Hematopoietic multipotent progenitor cell treated with erythropoietin and hydrocortisone succinate and interleukin-3 and kit ligand, for 8 days (in vitro differentiated cells): ENCODE measurements around the gene SERF2.

ENCODE experiments used
- DNase-seq: peaks from one replicate; pipeline ENCODE4 v3.0.0-alpha.2; 2015

The SERF2 gene

DNA sequence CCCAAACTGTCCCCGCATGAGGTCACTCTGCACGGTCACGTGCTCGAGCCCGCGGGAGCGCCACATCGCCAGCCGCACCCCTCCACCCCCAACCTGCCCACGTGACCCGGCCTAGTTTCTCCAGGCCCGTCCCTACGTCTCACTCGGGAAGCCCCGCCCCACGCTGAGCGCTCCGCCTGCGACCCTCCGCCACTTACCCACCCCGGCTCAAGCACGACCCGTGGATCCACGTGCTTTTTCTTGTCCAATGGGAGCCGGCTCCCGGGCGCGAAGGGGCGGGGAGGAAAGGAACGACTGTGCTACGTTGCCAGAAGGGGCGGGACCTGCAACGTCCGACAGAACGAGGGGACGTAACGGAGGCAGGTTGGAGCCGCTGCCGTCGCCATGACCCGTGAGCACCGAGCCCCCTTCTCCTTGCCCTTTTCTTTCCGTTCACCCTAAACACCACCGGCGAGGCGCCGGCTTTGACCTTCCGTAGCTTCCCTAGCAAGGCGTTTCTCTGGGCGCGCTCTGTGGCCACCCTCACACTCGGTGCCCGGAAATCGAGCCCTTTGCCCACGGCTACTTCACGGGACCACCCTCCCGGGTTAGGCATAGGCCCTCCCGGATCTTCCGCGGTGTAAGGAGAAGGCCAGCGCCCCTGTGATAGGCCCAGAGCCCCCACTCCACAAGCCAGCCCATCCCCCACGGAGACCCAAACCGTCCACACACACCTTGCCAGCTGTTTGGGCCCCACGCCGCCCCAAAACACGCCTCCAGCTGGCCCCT is at the start of gene SERF2:
Gene SERF2, plus strand, starts transcription at position 328 of the 768 bp plus-strand sequence. Its CDS starts 57 bp downstream, at position 385.
- peak; percentile 99 for DNase-seq

DNA sequence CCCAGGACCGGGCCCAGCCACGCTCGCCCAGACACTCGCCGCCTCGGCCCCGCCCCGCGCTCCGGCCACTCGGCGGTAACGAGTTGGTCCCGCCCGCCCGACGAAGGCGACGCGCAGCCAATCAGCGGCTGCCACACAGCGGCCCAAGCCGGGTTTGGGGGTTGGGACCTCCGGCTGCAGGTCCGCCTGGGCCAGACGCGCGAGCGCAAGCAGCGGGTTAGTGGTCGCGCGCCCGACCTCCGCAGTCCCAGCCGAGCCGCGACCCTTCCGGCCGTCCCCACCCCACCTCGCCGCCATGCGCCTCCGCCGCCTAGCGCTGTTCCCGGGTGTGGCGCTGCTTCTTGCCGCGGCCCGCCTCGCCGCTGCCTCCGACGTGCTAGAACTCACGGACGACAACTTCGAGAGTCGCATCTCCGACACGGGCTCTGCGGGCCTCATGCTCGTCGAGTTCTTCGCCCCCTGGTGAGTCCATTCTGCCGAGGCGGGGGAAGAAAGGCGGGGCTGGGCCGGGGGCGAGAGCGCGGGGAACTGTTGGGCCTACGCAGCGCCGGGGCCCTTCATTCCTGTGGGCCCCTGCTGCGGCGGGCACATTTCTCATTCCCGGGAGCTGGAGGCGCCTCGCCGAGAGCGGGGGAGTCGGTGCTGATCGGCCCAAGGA is 45.7 kb upstream of the SERF2 start, which contains the start of gene PDIA3:
Gene PDIA3, plus strand, starts transcription at position 194 of the 658 bp plus-strand sequence. Its CDS starts 102 bp downstream, at position 296.
- peak; percentile 90 for DNase-seq

DNA sequence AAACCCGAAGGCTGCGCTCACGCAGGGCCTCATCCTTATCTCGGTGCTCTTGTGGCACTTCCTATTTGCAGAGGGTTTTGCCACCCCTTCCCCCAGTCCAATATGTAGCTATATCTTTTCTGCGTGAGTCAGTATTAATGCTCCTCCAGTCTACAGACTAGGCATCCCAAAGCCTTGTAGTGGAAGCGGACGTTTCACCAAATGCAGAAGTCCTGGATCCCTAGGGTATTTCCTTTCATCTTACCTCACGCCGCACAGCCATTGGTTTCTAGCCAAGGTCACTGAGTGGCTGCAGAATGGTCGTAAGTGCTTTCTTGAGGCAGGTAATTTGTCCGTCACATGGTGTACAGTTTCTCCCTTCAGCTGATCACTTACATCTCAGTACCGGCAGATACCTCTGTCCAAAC is 45.2 kb upstream of the SERF2 start:
- peak; percentile 68 for DNase-seq

DNA sequence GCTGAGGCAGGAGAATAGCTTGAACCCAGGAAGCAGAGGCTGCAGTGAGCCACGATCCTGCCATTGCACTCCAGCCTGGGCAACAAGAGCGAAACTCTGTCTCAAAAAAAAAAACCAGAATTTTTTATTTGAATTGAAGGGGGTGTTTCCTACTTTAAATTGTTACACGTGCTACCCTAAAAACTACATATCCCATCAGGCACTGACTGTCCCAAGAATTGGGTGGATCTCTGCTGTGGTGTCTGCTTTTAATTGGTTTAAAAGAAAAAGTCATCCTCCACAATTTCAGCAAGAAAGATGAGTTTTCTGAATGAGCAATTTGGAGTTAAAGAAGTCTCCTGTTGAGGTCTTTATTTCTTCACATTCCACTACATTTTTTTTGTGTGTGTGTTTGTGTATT is 43.7 kb upstream of the SERF2 start:
- DNase-seq = peak; percentile 54

DNA sequence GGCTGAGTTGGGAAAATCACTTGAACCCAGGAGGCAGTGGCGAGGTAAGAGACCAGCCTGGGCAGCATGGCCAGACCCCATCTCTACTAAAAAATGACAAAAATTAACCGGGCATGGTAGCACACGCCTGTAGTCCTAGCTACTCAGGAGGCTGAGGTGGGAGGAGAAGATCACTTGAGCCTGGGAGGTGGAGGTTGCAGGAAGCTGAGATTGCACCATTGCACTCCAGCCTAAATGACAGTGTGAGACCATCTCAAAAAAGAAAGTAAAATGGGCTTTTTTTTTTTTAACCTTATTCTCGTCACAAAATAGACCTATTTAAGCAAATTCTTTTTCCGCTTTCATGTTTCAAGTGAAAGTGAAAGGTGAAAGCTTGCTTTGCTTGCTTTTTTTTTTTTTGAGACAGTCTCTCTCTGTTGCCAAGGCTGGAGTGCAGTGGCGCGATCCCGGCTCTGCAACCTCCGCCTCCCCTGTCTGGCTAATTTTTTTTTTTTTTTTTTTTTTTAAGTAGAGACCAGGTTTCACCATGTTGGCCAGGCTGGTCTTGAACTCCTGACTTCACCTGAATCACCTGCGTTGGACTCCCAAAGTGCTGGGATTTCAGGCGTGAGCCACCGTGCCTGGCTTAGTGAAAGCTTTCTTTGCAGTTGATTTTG is 42.3 kb upstream of the SERF2 start:
- DNase-seq = no peak

DNA sequence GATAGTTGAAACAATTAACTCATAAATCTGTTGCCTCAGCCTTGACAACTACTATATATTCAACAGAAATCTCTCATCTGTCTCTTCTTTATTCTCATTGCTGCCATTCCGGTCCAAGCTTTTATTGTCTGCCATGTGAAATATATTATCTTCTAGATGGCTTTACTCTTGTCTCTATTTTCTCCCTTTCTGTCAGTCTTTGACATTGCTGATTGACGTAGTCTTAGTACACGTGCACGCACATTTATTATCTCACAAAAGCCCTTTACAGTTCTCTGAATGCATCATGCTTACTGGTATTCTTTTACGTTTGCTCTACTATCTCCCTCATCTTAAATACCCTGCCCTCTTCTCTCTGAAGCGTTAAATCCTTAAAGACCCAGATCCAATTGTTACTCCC is 40.2 kb upstream of the SERF2 start:
- no peak for DNase-seq

DNA sequence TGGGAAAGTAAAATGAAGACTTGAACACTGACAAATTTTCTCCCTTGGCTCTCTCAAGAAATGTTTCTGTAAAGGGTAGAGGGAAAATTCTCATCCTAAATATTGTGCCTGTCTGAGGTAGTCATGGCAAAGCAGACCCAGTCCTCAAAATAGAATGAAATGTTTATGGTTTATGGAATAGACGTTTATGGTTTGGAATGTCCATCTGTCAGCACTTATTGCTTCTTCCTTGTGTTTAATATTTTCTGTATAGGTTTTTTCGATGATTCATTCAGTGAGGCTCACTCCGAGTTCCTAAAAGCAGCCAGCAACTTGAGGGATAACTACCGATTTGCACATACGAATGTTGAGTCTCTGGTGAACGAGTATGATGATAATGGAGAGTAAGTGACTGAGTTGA is 29.3 kb upstream of the SERF2 start:
- no peak for DNase-seq

DNA sequence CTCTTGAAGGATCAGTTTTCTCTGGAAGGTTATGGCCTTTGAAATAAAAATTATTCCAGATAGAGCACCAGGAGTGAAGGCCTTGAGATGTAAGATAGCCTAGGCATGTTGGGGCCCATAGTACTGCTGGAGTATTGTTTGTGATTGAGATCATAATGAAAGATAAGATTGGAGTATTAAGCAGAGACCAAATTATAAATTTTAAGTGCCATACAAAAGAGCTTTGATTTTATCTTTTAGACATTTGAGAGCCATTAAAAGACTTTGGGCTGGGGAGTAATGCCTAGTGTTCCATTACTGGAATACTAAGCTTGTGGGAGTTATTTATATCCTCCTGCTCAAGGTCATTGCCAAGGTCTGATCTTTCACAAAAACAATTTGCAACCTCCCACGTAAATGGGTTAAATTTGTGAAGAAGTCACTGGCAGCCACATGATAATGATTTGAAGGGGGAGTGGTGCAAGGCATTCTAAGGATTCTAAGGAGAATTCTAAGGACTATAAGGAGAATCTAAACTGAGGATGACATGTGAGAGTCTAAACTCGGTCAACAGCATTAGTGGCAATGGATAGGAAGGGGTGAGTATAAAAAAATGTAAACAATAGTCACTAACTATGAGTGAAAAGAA is 28.2 kb upstream of the SERF2 start:
- no peak for DNase-seq

DNA sequence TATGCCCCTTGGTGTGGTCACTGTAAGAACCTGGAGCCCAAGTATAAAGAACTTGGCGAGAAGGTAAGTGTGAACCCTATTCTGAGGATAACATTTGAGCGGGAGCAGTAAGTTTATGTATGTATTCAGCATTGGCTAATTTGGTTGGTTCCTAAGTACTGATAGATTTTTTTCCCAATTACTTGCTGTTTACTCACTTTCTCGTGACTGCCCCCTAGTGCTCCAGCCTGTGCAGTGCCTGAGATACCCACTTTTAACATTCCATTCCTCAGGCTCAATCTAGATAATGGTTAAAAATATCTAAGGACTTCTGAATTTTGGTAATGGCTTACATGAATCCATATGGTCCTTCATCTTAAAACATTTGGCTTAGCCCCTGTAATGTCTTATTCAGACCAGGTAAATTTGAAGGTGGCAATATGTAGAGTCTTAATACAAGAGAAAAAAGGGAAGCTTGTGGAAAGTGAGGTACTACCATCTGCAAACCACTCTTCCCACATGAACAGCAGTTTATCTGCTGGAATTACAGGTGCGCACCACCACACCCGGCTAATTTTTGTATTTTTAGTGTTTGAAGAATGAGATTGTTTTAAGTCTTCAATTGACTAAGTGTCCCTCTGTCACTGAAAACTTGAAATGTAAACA is 22.4 kb upstream of the SERF2 start:
- peak; percentile 74 for DNase-seq

DNA sequence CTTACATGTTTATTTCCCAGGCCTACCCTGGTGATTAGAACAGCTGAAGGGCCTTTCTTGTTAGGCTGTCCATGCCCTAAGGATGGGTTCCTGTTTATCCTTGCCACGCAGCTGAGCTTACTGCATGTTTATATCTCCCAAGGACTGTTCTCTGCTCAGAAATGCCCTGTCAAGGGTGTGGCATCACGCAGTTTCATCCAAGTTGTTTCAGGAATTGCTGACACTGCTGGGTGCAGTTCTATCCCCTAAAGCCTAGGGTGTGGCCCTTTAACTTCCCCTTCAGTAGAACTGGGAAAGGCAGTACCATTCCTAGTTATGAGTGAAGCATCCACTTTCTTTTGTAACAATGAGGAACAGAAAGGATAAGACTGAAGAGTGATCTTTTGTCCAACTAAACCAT is 20.3 kb upstream of the SERF2 start:
- DNase-seq = no peak

DNA sequence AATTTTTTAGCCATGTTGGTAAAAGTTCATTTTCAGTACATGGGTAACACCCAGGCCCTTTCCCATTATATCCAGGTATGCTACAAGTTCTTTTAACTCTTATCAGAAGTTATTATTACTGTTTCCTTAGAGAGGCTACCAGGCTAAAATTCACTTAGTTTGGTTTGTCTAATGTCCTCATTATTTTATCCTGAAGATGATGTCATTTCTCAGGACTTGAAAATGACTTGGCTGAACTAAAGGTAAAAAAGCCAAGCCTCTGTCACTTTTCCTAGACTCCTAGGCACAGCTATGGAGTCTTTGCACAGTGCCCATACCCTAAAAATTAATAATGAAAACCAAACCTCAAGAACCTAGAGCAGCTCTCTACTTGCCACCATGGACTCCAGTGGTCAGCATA is 19.5 kb upstream of the SERF2 start:
- no peak for DNase-seq

DNA sequence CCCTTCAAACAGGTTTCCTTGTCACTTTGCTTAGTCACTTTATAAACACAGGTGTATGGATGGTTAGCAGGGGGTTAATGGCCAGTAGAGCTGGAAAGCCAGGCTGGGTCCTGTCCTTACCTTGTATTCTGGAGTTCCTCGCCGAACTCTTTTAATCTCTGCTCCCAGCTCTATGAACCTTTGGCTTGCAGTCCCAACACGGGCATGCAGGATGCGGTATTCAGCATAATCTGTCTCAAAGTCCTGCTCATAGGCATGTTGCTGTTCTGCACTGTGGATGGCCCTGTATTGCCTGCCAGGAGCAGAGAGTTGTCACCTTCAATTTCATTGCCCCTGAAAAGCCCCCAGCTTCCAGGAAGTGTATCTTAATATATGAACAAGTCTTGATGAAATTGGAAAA is 18.1 kb upstream of the SERF2 start:
- no peak for DNase-seq

DNA sequence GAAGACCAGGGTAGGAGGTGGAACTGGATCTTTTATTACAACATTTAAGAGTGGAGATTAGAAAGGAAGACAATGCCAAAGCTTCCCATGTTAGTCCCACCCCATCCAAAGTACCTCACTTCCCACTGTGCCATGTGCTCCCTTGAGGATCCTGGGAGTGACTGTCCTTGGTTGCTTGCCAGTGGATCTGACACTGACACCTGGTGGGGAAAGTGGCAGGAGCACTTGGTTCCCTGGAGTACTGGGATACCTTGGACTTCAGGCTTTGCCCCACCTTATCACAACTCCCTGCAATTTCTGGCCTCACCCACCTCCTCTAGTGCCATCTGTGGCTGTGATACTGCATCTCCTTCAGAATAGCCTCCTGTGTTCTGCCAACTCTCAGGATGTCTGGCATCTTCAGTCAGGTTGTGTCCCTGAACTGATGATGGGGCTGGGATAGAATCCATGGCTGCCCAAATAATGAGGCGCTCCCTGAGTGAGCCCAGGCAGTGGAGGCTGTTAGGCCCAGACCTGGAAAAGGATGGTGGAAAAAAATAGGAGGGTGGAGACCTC is 16.6 kb upstream of the SERF2 start:
- peak; percentile 46 for DNase-seq

DNA sequence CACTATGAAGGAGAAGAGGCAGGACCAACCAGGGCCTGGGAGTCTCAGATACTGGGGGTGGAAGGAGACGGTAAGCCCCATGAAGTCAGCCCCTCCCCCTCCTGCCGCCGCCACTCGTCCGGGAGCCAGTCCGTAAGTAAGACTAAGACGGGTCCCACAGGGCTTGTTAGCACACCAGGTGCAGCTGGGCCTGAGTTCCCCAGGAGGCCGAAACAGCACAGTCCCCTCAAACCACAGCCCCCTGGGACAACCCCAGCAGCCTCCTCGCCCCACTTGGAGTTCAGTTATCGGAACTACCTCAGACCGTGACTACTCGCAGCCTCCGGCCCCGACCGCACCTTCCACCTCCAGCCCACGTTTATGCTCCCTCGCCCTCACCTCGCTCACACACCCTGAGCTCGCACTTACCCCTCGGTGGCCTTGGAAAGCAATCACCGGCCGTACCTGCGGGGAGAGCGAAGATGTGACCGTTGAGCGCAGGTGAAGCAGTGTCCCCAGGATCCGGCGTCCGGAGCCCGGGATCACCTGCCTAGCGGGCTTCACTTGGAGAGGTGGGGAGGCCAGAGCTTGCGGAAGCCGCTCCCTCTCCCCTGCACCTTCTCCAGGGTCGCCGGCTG is 15.9 kb upstream of the SERF2 start:
- DNase-seq = no peak

DNA sequence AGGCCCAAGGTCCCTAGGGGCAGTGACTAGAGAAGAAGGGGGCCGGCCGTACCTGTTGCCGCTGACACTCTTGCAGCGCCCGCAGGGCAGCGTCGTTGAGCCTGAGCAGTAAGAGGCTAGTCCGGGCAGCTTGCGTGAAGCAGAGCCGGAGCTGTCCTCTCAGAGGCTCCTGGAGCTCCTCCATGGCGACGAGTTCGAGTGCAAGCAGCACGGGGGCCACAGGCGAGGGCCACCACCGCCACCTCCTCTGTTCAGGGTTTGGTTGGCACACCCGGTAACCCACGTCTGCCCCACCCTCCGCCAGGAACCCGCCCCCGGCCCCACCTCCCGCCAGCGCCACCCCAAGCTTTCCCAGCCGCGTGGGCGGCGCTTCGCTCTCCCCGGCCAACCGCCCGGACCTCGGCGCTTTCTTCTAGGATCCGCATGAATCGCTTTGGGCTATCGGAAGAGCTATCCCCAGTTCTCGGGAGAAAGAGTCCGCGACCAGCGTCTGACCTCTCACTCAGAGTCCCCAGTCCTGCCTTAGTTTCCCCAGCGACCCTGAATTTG is 15.3 kb upstream of the SERF2 start, which contains the start of gene ELL3:
Gene ELL3, minus strand, starts transcription at position 249 of the 549 bp plus-strand sequence. Its CDS starts 65 bp downstream, at position 184.
- DNase-seq = peak; percentile 85

DNA sequence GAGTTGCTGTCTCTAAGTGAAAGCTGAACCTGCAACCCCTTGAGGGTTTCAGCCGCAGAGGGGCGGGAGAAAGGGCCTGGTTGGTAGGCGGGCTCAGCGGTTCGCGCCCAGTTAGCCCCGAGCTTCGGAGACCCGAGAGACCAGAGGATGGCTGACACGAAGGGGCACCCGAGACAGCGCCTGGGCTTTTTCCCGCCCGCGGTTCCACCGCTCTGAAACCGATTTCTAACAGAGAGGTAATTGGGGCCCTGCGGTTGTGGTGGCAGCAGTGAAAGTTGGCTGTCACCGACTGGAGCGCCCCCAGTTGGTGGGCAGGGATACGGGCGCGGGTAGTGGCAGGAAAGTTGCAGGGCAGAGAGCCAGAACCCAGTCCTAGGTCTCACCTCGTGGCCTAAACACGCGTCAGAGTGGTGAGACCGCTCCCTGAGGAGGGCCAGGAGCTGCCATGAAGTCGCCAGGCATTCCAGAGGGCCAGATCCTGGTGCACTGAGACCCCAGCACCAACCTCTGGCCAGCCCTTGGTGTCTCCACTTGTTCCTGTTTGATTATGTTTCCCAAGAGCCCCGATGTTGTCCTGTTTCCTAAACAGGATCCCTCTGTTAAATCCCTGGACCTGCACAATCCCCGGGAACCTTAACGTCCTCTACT is 14.7 kb upstream of the SERF2 start:
- peak; percentile 91 for DNase-seq

DNA sequence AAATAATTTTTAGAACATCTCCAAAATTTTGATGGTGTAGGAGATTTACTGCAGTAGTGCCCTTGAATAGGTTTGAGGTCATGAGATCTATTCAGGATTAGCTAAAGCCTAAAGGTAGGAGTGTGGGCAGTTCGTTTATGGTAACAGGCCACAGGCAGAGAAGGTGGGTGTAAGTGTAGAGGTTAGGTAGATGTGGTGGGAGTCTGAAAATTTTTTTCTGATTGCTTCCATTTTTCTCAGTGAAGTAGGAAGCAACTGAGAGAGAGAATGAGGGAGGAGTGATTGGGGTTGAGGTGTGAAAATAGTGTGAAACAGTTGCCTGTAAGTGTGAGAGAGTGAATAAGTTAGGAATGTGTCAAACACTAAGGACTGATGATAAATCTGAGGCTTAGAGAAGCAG is 13.1 kb upstream of the SERF2 start:
- no peak for DNase-seq

DNA sequence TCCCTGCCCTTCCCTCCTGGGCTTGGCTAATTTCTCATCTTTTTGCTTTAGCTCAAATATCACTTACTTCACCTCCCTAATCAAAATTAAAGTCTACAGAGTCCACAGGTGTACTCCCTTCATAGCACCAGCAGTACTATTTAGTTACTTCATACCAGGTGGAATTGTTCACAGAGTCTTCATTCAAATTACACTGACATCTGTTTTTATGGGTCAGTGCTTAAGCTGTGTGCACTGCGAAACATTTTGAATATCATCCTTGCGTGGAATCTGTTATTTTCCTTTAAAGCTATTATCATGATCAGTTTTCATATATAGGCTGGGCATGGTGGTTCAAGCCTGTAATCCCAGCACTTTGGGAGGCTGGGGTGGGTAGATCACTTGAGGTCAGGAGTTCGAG is 2.7 kb upstream of the SERF2 start:
- no peak for DNase-seq

DNA sequence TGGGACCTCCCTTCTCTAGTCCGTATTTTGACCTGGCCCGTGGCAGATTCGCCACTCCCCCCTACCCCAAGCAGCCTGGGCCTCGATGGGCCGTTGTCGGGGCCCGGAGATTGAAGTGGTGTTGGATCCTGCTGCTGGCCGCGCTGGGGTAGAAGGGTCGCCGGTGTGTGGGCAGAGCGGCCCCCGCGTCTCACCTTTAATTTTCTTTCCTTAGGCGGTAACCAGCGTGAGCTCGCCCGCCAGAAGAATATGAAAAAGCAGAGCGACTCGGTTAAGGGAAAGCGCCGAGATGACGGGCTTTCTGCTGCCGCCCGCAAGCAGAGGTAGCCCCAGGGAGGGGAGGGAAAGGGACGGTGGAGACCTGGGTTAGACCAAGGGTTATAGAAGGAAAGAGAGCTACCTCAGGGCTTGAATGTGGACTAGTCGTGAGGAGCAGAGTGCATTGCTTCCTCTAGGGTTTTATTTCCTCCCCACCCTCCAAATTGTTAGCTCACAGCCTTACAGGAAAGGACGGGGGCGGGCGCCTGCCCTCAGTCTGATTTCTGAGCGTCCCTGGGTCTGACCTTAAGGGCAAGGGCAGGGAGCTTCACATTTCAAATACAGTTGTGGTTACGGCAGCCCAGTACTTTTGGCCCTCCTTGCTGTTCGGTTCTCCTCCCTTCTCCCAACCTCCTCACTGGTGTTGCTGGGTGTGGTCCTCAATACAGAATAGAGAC is 799 bp downstream of the SERF2 start:
- peak; percentile 38 for DNase-seq

DNA sequence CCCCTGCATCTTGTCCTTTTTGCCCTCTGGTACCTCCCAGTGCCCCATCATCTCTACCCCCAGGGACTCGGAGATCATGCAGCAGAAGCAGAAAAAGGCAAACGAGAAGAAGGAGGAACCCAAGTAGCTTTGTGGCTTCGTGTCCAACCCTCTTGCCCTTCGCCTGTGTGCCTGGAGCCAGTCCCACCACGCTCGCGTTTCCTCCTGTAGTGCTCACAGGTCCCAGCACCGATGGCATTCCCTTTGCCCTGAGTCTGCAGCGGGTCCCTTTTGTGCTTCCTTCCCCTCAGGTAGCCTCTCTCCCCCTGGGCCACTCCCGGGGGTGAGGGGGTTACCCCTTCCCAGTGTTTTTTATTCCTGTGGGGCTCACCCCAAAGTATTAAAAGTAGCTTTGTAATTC is 1.5 kb downstream of the SERF2 start:
- no peak for DNase-seq
